T-helper 1 cell treated with Interleukin-12 subunit alpha and Interleukin-12 subunit beta and Interleukin-4 antibody, amounts not matched to agents 30 μg/mL and 1 μg/mL, for 36 hours (primary cell): Measurements from ENCODE around the gene PSMD14.

Experiments used
- H3K27ac Mint-ChIP-seq: one replicate; pipeline ENCODE4 v1.8.0; 2021; ENCODE audit warnings: mild to moderate bottlenecking, mixed read lengths
- H3K27me3 Mint-ChIP-seq: one replicate; pipeline ENCODE4 v1.8.0; 2021; ENCODE audit warnings: low read depth, mixed read lengths
- H3K36me3 Mint-ChIP-seq: one replicate; pipeline ENCODE4 v1.8.0; 2021; ENCODE audit warnings: low read depth, mixed read lengths
- H3K4me1 Mint-ChIP-seq: one replicate; pipeline ENCODE4 v1.8.0; 2021; ENCODE audit warnings: low read depth, mixed read lengths
- H3K4me3 Mint-ChIP-seq: one replicate; pipeline ENCODE4 v1.8.0; 2021; ENCODE audit warnings: mild to moderate bottlenecking, moderate library complexity, mixed read lengths
- H3K9me3 Mint-ChIP-seq: one replicate; pipeline ENCODE4 v1.8.0; 2021; ENCODE audit warnings: mixed read lengths

Gene PSMD14

DNA sequence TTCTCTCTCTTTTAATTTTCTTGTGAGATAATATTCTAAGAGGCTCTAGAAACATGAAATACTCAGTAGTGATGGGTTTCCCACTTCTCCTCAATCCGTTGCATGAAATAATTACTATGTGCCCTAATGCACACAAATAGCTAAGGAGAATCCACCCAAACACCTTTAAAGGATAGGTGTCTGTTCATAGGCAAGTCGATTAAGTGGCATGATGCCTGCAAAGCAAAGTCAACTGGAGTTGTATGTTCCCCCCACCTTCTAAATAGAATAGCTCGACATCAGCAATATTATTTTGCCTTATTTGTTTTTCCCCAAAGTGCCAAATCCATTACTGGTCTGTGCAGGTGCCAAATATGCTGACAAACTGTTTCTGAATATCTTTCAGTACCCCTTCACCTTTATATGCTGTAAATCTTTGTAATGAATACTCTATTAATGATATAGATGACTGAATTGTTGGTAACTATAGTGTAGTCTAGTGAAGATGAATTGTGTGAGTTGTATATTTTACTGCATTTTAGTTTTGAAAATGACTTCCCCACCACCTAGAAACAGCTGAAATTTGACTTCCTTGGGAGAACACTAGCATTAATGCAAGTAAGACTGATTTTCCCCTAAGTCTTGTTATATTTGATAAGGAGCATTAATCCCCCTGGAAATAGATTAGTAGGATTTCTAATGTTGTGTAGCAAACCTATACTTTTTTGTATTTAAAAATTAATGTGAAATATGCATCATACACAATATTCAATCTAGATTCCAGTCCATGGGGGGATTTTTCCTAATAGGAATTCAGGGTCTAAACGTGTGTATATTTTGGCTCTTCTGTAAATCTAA, 116.9 kb downstream of the PSMD14 start:
- peaks cover 91% of the 10 kb centered on the region for H3K27me3 Mint-ChIP-seq

DNA sequence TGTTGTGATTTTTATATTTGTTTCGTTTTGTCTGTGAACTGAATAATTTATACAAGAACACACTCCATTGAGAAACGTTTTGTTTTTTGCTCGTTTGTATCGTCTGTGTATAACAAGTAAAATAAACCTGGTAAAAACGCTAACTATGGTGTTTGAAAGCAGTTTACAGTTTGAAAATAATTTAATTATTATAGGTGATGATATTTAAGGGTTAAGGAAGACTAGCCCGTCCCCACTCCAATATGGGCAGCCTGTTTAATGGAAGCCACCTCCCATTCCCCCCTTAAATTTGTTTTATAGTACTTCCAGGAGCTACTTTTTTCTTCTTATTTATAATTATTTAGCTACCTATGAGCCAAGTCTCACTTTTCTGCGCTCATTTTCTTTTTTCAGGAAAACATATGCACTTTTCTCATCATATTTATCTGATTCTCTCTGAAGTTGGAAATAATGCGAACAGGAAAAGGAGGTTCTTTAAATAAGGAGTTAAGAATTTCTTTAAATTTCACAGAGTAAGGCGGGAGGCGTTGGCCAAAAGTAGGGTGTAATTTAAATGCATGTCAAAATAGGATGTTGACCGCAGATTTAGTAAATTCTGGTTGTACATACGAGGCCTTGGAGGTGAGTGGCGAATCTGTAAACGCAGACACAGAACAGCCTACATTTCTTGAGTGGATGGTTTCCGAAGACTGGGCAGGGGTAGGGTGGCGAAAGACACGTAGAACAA, 117.7 kb downstream of the PSMD14 start:
- Mint-ChIP-seq H3K36me3 (peaks cover 13% of the 10 kb centered on the region), H3K27me3 (peaks cover 91% of the 10 kb centered on the region), H3K4me1 (peaks cover 21% of the 10 kb centered on the region), H3K9me3 (no peaks in the 10 kb centered on the region), H3K4me3 (no peak overlapping the region), H3K27ac (no peak overlapping the region)

More for the DNA sequence above, 116.9 kb downstream of the PSMD14 start:
- peaks cover 23% of the 10 kb centered on the region for H3K4me1 Mint-ChIP-seq
- peak overlapping the region; percentile 89 for H3K27ac Mint-ChIP-seq
- peaks cover 15% of the 10 kb centered on the region for H3K36me3 Mint-ChIP-seq
- no peaks in the 10 kb centered on the region for H3K9me3 Mint-ChIP-seq
- peak overlapping the region; percentile 82 for H3K4me3 Mint-ChIP-seq

DNA sequence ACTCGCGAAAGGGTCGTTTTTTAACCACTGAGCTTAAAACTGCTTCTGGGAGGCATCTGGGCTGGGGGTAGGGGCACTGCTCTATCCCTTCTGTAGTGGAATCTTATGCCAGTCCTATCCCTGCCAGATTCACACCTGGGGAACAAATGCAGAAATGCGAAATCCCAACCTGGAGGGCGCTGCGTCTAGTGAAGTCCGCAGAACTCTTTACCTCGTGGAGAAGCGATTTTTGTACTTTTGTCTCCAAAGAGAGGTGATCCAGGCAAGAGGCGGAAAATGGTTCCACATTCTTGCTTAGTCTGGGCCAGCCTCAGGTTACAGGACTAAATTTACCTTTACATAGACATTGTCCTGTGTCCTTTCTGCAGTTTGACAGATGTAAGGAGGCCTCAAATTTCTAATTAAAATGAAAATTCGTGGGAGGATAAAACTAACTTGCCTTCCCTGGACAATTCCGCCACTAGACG, 118.3 kb downstream of the PSMD14 start:
- H3K27ac Mint-ChIP-seq, result no peak overlapping the region
- peaks cover 90% of the 10 kb centered on the region for H3K27me3 Mint-ChIP-seq
- H3K36me3 Mint-ChIP-seq, result peaks cover 13% of the 10 kb centered on the region
- no peaks in the 10 kb centered on the region for H3K9me3 Mint-ChIP-seq
- H3K4me1 Mint-ChIP-seq, result peaks cover 21% of the 10 kb centered on the region
- peak overlapping the region; percentile 56 for H3K4me3 Mint-ChIP-seq

DNA sequence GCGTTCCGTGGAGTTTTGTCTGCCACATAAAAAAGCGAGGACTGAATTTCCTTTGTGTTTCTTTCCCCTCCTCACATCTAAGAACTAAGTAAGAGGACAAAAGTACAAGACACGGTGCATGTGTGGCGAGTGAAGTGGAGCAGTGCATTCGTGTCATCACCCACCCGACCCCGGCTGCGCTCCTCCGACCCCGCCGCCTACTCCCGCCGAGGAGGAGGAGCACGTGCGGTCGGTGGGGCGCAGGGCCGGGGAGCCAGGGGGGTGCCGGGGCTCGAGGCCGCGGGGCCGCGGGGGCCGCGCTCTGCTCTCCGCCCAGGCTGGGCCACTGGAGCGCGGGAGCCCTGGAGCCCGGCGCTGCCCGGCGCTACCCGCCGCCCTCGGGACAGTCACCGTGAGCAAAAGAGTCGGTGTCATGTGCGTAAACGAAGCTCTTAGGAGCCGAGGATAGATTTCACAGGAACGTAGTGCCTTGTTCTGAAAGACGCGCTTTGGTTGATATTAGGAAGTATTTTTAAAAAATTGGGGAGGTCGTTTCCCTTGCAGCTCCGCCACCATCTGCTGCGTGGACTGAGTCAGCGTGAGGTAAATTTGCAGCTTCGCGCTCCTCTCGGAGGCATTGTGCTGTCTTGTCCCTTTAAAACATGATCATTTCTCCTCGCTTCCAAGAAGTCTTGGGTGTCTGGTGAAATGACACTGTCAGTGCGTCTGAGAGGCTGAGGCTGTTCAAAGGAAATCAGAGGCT, 118.9 kb downstream of the PSMD14 start:
- H3K4me1 Mint-ChIP-seq, result peaks cover 21% of the 10 kb centered on the region
- H3K4me3 Mint-ChIP-seq, result peak overlapping the region; percentile 64
- peaks cover 13% of the 10 kb centered on the region for H3K36me3 Mint-ChIP-seq
- H3K9me3 Mint-ChIP-seq, result no peaks in the 10 kb centered on the region
- H3K27ac Mint-ChIP-seq, result peak overlapping the region; percentile 72
- H3K27me3 Mint-ChIP-seq, result peaks cover 90% of the 10 kb centered on the region

DNA sequence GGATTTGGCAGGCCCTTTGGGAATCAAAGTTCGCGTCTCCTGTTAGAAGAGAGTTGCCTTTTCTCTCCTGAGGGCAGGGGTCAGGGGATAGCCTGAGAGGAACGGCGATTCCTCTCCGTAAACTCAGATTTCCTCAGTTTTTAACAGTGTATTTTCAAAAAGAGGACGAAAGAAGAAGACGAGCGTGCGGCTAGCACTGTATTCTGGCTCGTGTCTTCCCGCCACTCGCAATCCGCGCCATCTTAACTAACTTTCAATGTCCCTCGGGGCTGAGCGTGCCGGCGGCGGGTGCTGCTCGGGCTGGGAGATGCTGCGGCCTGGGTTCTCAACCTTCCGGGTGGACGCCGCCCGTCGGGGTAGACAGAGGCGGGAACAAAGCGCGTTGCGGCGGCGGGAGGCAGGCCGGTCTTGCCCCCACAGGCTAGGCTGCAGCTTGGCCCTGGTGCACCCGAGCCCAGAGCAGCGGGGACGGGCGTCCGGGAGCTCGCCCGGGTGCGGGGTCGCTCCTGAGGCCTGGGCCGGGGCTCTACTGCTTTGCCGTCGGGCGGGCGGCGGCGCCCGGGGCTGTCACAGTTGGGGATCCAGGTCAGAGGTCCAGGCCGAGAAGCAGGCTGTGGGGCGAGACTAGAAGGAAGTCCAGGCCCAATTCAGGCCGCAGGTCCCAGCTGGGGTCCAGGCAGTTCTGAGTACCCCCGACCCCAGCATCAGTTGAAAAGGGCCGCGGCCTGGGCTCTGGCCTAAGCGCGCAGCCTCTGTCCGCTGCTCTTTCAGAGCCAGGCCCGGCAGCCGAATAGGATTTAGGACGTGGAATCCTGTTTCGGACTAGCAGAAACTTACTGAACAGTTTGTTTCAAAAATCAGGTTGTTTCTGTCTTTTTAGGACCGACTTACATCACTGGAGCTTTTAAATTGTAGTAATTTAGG, 119.7 kb downstream of the PSMD14 start:
- peak overlapping the region; percentile 72 for H3K27ac Mint-ChIP-seq
- H3K27me3 Mint-ChIP-seq, result peaks cover 90% of the 10 kb centered on the region
- peaks cover 10% of the 10 kb centered on the region for H3K36me3 Mint-ChIP-seq
- peak overlapping the region; percentile 64 for H3K4me3 Mint-ChIP-seq
- H3K9me3 Mint-ChIP-seq, result no peaks in the 10 kb centered on the region
- H3K4me1 Mint-ChIP-seq, result peaks cover 19% of the 10 kb centered on the region

DNA sequence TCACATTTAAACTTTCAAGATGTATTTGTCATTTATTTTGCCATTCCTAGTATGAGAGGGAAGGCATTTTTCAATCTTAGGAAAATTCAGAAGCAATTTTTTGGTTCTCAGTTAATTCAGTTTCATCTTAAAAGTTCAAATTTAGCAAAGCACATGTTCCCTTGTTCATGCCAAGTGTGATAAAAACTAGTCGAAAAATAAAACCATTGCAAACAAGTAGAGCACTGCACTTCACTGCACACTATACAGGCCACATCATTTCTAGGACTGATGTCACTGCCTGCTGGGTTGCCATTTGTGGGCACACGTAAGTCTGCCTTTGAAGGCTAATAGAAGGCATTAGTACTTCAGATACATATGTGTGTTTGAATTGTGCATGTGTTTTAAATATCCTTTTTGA, 122.2 kb downstream of the PSMD14 start:
- no peak overlapping the region for H3K4me3 Mint-ChIP-seq
- peaks cover 94% of the 10 kb centered on the region for H3K27me3 Mint-ChIP-seq
- H3K4me1 Mint-ChIP-seq, result peaks cover 8% of the 10 kb centered on the region
- no peak overlapping the region for H3K27ac Mint-ChIP-seq
- H3K9me3 Mint-ChIP-seq, result no peaks in the 10 kb centered on the region
- H3K36me3 Mint-ChIP-seq, result peaks cover 6% of the 10 kb centered on the region

DNA sequence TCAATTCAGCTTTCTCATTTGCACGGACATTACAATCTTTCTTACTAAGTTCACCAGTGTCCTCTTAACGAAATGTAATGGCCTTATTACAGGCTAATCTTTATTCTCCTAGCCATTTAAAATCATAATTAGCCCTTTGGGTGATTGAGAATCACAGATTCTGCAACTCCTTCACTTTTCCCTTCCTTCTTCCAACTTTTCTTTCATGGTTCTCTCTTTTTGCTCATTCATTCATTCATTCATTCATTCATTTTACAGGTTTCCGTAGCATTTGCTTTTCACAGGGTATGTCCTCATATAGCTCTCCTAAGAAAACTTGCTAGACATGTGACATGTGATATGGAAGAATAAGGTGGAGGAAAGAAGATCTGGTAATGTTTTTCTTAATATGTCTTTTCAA, 123.9 kb downstream of the PSMD14 start:
- H3K27ac Mint-ChIP-seq, result no peak overlapping the region
- H3K9me3 Mint-ChIP-seq, result no peaks in the 10 kb centered on the region
- H3K4me1 Mint-ChIP-seq, result peaks cover 7% of the 10 kb centered on the region
- H3K36me3 Mint-ChIP-seq, result peaks cover 6% of the 10 kb centered on the region
- peaks cover 86% of the 10 kb centered on the region for H3K27me3 Mint-ChIP-seq
- no peak overlapping the region for H3K4me3 Mint-ChIP-seq

DNA sequence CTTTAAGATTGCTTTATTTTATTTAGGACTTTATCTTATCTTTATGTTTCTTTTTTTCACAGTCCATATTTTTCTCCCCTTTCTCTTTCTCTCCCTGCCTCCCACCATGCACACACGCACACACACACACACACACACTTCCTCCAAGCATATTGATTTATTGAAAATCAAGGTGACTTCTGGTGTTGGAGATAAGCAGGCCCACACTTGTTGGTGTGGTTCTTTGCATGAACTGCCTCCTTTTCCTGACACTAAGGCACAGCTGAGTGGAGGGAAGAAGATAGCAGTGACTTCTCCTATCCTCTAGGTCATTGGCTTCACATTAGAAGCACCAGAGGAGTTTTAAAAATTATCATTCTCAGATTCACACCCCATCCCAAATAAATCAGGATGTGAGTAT, 125.9 kb downstream of the PSMD14 start:
- no peak overlapping the region for H3K27ac Mint-ChIP-seq
- no peaks in the 10 kb centered on the region for H3K4me1 Mint-ChIP-seq
- no peaks in the 10 kb centered on the region for H3K36me3 Mint-ChIP-seq
- H3K27me3 Mint-ChIP-seq, result peaks cover 85% of the 10 kb centered on the region
- no peaks in the 10 kb centered on the region for H3K9me3 Mint-ChIP-seq
- no peak overlapping the region for H3K4me3 Mint-ChIP-seq

DNA sequence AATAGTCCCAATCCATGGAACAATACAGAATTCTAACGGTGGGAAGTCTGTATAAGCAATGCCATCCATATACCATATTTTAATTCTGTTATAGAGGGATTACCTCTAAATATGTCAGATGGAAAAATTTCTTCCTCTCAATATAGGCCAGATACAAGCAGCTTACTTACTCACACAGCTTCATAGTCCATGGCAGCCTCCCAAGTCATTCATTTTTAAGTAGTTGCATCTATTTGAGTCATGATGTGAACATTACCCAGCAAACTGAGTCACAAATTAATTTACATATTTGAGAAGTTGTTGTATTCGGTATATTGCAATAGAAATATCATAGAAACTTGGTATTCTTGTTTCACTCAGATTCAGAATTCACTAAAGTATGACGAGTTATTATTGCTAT, 128.2 kb downstream of the PSMD14 start:
- peaks cover 77% of the 10 kb centered on the region for H3K27me3 Mint-ChIP-seq

DNA sequence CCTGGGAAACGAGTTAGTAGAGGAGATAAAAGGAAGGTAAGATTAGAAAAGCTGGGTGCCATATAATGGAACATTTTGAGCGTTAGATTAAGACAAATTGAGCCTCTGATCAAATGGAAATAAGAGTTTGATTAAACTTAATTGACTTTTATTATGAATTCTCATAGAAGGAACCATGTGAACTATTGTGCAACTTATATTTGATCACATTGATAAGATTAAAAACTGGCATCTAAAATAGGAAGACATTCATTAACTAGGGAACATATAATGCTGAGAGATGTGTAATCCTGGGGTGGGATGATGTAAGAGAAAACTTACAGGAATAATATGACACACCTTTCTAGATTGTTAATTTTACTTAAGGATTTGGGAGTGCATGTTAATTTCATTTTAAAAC, 130.4 kb downstream of the PSMD14 start:
- Mint-ChIP-seq H3K27ac (no peak overlapping the region), H3K4me1 (no peaks in the 10 kb centered on the region), H3K36me3 (no peaks in the 10 kb centered on the region), H3K9me3 (no peaks in the 10 kb centered on the region), H3K4me3 (no peak overlapping the region), H3K27me3 (peaks cover 67% of the 10 kb centered on the region)

More for the DNA sequence above, 128.2 kb downstream of the PSMD14 start:
- H3K36me3 Mint-ChIP-seq, result no peaks in the 10 kb centered on the region
- H3K9me3 Mint-ChIP-seq, result no peaks in the 10 kb centered on the region
- no peak overlapping the region for H3K4me3 Mint-ChIP-seq
- H3K27ac Mint-ChIP-seq, result no peak overlapping the region
- no peaks in the 10 kb centered on the region for H3K4me1 Mint-ChIP-seq

DNA sequence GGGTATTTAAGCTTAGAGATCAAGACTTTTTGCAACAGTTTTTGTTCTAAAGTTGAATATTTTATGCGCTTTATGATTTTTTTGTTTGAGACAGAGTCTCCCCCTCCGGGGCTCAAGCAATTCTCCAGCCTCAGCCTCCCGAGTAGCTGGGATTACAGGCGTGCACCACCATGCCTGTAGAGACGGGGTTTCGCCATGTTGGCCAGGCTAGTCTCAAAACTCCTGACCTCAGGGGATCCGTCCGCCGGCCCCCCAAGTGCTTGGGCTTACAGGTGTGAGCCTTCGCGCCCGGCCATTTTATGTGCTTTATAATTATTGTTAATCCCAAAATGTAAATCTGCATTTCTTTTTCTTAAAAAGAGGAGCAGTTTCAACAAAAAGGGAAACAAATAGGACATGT, 136.9 kb downstream of the PSMD14 start:
- Mint-ChIP-seq H3K27ac (no peak overlapping the region), H3K9me3 (no peaks in the 10 kb centered on the region), H3K27me3 (peaks cover 27% of the 10 kb centered on the region), H3K4me3 (no peak overlapping the region), H3K4me1 (no peaks in the 10 kb centered on the region), H3K36me3 (no peaks in the 10 kb centered on the region)

DNA sequence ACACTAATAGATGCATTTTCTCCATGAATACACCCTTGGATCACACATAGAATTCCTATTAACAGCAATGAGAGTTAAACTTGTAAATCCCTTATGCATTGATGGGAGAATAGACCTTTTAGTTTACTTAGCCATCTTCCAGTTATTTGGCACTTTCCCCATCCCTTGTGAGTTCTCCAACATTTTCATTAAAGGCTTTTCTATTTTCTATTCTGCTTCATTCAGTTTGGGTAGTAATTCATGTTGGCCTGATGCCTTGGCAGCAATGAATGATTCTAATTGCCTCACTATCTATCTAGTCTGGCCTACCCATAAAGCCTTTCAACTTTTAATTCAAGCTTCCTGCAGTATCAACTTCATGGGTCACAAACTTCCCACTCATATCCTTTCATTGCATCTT, 140.2 kb downstream of the PSMD14 start:
- Mint-ChIP-seq H3K27me3 (peaks cover 15% of the 10 kb centered on the region), H3K27ac (no peak overlapping the region), H3K36me3 (no peaks in the 10 kb centered on the region)

More for the DNA sequence above, 140.2 kb downstream of the PSMD14 start:
- Mint-ChIP-seq H3K4me3 (no peak overlapping the region), H3K4me1 (no peaks in the 10 kb centered on the region), H3K9me3 (no peaks in the 10 kb centered on the region)
